WTC11 (cell line): Measurements from ENCODE around the gene IL10. TPM values are rescaled to one million over a fixed set of nuclear protein-coding genes. Genes with fewer than 3 reads are reported as not detected.

ENCODE experiments used
- ATAC-seq: fragments of 200-7000 bp; cut with Tn5 transposase; 2 replicates; pipeline ENCODE4 v1.10.0; 2021; ENCODE audit warnings: mild to moderate bottlenecking, moderate library complexity
- CTCF ChIA-PET: fragments of 300-600 bp; sonication (Branson Sonifier 250); formaldehyde crosslinking; loops from one replicate; lab custom pipeline; 2021; ENCODE audit warnings: antibody characterized with exemption; lab: Charles Lee
- POLR2A ChIA-PET: fragments of 350-600 bp; sonication (Branson Sonifier 250); formaldehyde crosslinking; loops from one replicate; lab custom pipeline; 2021; ENCODE audit warnings: antibody characterized with exemption; lab: Charles Lee
- DNase-seq: peaks from one replicate; pipeline ENCODE4 v3.0.0; 2021; ENCODE audit warnings: low spot score
- H3K27ac Mint-ChIP-seq: 2 replicates; pipeline ENCODE4 v1.8.0; 2021; ENCODE audit warnings: mixed read lengths
- H3K27me3 Mint-ChIP-seq: 2 replicates; pipeline ENCODE4 v1.8.0; 2021; ENCODE audit warnings: low read depth, mild to moderate bottlenecking, moderate library complexity, mixed read lengths
- H3K36me3 Mint-ChIP-seq: 2 replicates; pipeline ENCODE4 v1.8.0; 2021; ENCODE audit warnings: mixed read lengths
- H3K4me1 Mint-ChIP-seq: 2 replicates; pipeline ENCODE4 v1.8.0; 2022; ENCODE audit warnings: mixed read lengths
- H3K4me3 Mint-ChIP-seq: 2 replicates; pipeline ENCODE4 v1.8.0; 2021; ENCODE audit warnings: mild to moderate bottlenecking, moderate library complexity, mixed read lengths
- H3K9me3 Mint-ChIP-seq: 2 replicates; pipeline ENCODE4 v1.8.0; 2021; ENCODE audit warnings: mixed read lengths
- AFF4 ChIP-seq: sonication (generic); formaldehyde crosslinking; IDR thresholded peaks from 2 replicates; pipeline ENCODE4 v1.8.1; 2023; ENCODE audit warnings: mild to moderate bottlenecking, missing genetic modification reagents, borderline replicate concordance
- ARID4B ChIP-seq: sonication (generic); formaldehyde crosslinking; IDR thresholded peaks from 2 replicates; pipeline ENCODE4 v1.8.0; 2023; ENCODE audit warnings: missing genetic modification reagents, mild to moderate bottlenecking, borderline replicate concordance
- ATF2 ChIP-seq: sonication (generic); formaldehyde crosslinking; IDR thresholded peaks from 2 replicates; pipeline ENCODE4 v1.8.1; 2022; ENCODE audit warnings: low read depth, missing genetic modification reagents, borderline replicate concordance
- CDX4 ChIP-seq: fragments of 250-450 bp; sonication (Bioruptor Pico); IDR thresholded peaks from 2 replicates; pipeline ENCODE4 v1.9.0; 2021; ENCODE audit warnings: moderate library complexity, mild to moderate bottlenecking, inconsistent platforms, borderline replicate concordance
- CREB1 ChIP-seq: sonication (generic); formaldehyde crosslinking; IDR thresholded peaks from 2 replicates; pipeline ENCODE4 v1.8.0; 2023; ENCODE audit warnings: mild to moderate bottlenecking, missing genetic modification reagents
- ERG ChIP-seq: fragments of 250-450 bp; sonication (Bioruptor Pico); IDR thresholded peaks from 2 replicates; pipeline ENCODE4 v1.8.0; 2021; ENCODE audit warnings: mild to moderate bottlenecking
- ETV6 ChIP-seq: sonication (generic); formaldehyde crosslinking; IDR thresholded peaks from 2 replicates; pipeline ENCODE4 v1.8.1; 2022; ENCODE audit warnings: mild to moderate bottlenecking, missing genetic modification reagents
- FOXK1 ChIP-seq: sonication (generic); formaldehyde crosslinking; IDR thresholded peaks from 2 replicates; pipeline ENCODE4 v1.8.0; 2022; ENCODE audit warnings: mild to moderate bottlenecking, moderate library complexity, missing genetic modification reagents
- FOXP4 ChIP-seq: sonication (generic); formaldehyde crosslinking; IDR thresholded peaks from 2 replicates; pipeline ENCODE4 v1.8.0; 2022; ENCODE audit warnings: mild to moderate bottlenecking, missing genetic modification reagents
- IRF1 ChIP-seq: sonication (generic); formaldehyde crosslinking; IDR thresholded peaks from 2 replicates; pipeline ENCODE4 v1.8.0; 2023; ENCODE audit warnings: missing genetic modification reagents
- JUN ChIP-seq: sonication (generic); formaldehyde crosslinking; IDR thresholded peaks from 2 replicates; pipeline ENCODE4 v1.8.0; 2023; ENCODE audit warnings: mild to moderate bottlenecking, missing genetic modification reagents
- MLX ChIP-seq: sonication (generic); formaldehyde crosslinking; IDR thresholded peaks from 2 replicates; pipeline ENCODE4 v1.8.1; 2023; ENCODE audit warnings: mild to moderate bottlenecking, missing genetic modification reagents, moderate library complexity
- MYBL2 ChIP-seq: sonication (generic); formaldehyde crosslinking; IDR thresholded peaks from 2 replicates; pipeline ENCODE4 v1.8.1; 2023; ENCODE audit warnings: mild to moderate bottlenecking, moderate library complexity, missing genetic modification reagents
- NFATC4 ChIP-seq: fragments of 250-450 bp; sonication (Bioruptor Pico); IDR thresholded peaks from 2 replicates; pipeline ENCODE4 v1.9.0; 2021; ENCODE audit warnings: mild to moderate bottlenecking
- NFE2L1 ChIP-seq: sonication (generic); formaldehyde crosslinking; IDR thresholded peaks from 2 replicates; pipeline ENCODE4 v1.8.1; 2023; ENCODE audit warnings: missing genetic modification reagents
- OVOL2 ChIP-seq: fragments of 250-450 bp; sonication (Bioruptor Pico); IDR thresholded peaks from 2 replicates; pipeline ENCODE4 v1.9.0; 2021; ENCODE audit warnings: mild to moderate bottlenecking, borderline replicate concordance
- TP53 ChIP-seq: sonication (generic); formaldehyde crosslinking; IDR thresholded peaks from 2 replicates; pipeline ENCODE4 v1.8.1; 2023; ENCODE audit warnings: mild to moderate bottlenecking, missing genetic modification reagents
- ZNF138 ChIP-seq: sonication (generic); formaldehyde crosslinking; conservative IDR thresholded peaks from 2 replicates; pipeline ENCODE4 v1.8.1; 2022; ENCODE audit warnings: mild to moderate bottlenecking, moderate library complexity, missing genetic modification reagents
- ZNF396 ChIP-seq: fragments of 250-450 bp; sonication (Bioruptor Pico); IDR thresholded peaks from 2 replicates; pipeline ENCODE4 v1.8.0; 2021; ENCODE audit warnings: mild to moderate bottlenecking, moderate library complexity, borderline replicate concordance
- ZNF671 ChIP-seq: fragments of 250-450 bp; sonication (Bioruptor Pico); IDR thresholded peaks from 2 replicates; pipeline ENCODE4 v1.8.0; 2021; ENCODE audit warnings: mild to moderate bottlenecking
- total RNA-seq: library from RNA; stranded (reverse); gene quantifications from 3 replicates; pipeline ENCODE4 v1.2.3, GENCODE V29; 2021

The IL10 gene
- total RNA-seq, 1 experiment from 2014 or later, result not detected

- TF ChIP-seq ATF2 (no peak), JUN (CRISPR knock-in tag) (no peak), CREB1 (CRISPR knock-in tag) (no peak), CDX4 (CRISPR knock-in tag) (no peak)
Measured at GRCh38 chr1:206774093-206774492, 1.8 kb upstream of the IL10 start (continued).

- no peaks in the 10 kb centered on the region for H3K36me3 Mint-ChIP-seq
- no peak overlapping the region for H3K4me3 Mint-ChIP-seq
- DNase-seq, result no peak
- H3K27ac Mint-ChIP-seq, result no peak overlapping the region
- POLR2A ChIA-PET, result no interaction called here
- ATAC-seq, result no peak
- TF ChIP-seq OVOL2 (CRISPR knock-in tag) (no peak), FOXK1 (CRISPR knock-in tag) (no peak), ZNF396 (CRISPR knock-in tag) (no peak), NFATC4 (CRISPR knock-in tag) (no peak), NFE2L1 (CRISPR knock-in tag) (no peak), FOXP4 (no peak), ERG (CRISPR knock-in tag) (no peak), ZNF138 (CRISPR knock-in tag) (no peak), MYBL2 (CRISPR knock-in tag) (no peak), IRF1 (CRISPR knock-in tag) (no peak), TP53 (CRISPR knock-in tag) (no peak), MLX (no peak), AFF4 (CRISPR knock-in tag) (no peak), ZNF671 (no peak), ARID4B (no peak), ETV6 (CRISPR knock-in tag) (no peak)
- TF ChIP-seq, all 79 proteins: peak for 0
- CTCF ChIA-PET, result interaction anchor here (0.6 to 3.8 kb wide), 3 partner anchors 10 to 141 kb away, joined by 3 to 16 read pairs (median 14); no protein-coding TSS in a partner anchor
- H3K27me3 Mint-ChIP-seq, result peaks cover 4% of the 10 kb centered on the region
- H3K4me1 Mint-ChIP-seq, result peaks cover 34% of the 10 kb centered on the region
- no peaks in the 10 kb centered on the region for H3K9me3 Mint-ChIP-seq
Measured at GRCh38 chr1:206771338-206771692, 979 bp downstream of the IL10 start.
